HG02798 (cell line): ENCODE results near the gene BLOC1S4.
"Not testable (repeated sequence)": the region's sequence is repeated elsewhere in the genome, so short reads cannot be mapped to it uniquely, and the experiment has no call there.

Experiments used
- ATAC-seq: cut with Tn5 transposase; IDR thresholded peaks from one replicate; pipeline ENCODE4 v1.9.1; 2021; ENCODE audit warnings: mild to moderate bottlenecking; ENCODE audit not compliant: unreplicated experiment, poor library complexity

Gene BLOC1S4

GRCh38 chr4:6716018-6716911, at the start of gene BLOC1S4:
TSS of gene BLOC1S4 (plus strand) at chr4:6716174. CDS start at chr4:6716210, 36 bp downstream.
- peak; percentile 94 for ATAC-seq

GRCh38 chr4:6668391-6668790, 47.6 kb upstream of the BLOC1S4 start:
- no peak for ATAC-seq

- no peak for ATAC-seq
Measured at GRCh38 chr4:6671648-6672047, 44.3 kb upstream of the BLOC1S4 start.

GRCh38 chr4:6672131-6672530, 43.8 kb upstream of the BLOC1S4 start:
- ATAC-seq, result no peak

- ATAC-seq, result not testable (repeated sequence)
Measured at GRCh38 chr4:6672541-6673190, 43.3 kb upstream of the BLOC1S4 start.

GRCh38 chr4:6673191-6673659, 42.7 kb upstream of the BLOC1S4 start:
- not testable (repeated sequence) for ATAC-seq

GRCh38 chr4:6673660-6674499, 42.1 kb upstream of the BLOC1S4 start:
- peak; percentile 84 for ATAC-seq

GRCh38 chr4:6674500-6675149, 41.3 kb upstream of the BLOC1S4 start:
- ATAC-seq, result peak; percentile 39

GRCh38 chr4:6676722-6677558, 39.0 kb upstream of the BLOC1S4 start:
- no peak for ATAC-seq

GRCh38 chr4:6680372-6681034, 35.5 kb upstream of the BLOC1S4 start:
- no peak for ATAC-seq

- no peak for ATAC-seq
Measured at GRCh38 chr4:6681191-6681590, 34.8 kb upstream of the BLOC1S4 start.

GRCh38 chr4:6682862-6683590, 32.9 kb upstream of the BLOC1S4 start:
- no peak for ATAC-seq

GRCh38 chr4:6684656-6685055, 31.3 kb upstream of the BLOC1S4 start:
- ATAC-seq, result no peak

GRCh38 chr4:6686104-6686787, 29.7 kb upstream of the BLOC1S4 start:
- ATAC-seq, result no peak

- ATAC-seq, result no peak
Measured at GRCh38 chr4:6687947-6688878, 27.8 kb upstream of the BLOC1S4 start.

GRCh38 chr4:6688879-6689505, 27.0 kb upstream of the BLOC1S4 start:
- peak; percentile 81 for ATAC-seq
